Stimulated activated CD4-positive, alpha-beta T cell treated with anti-CD3 and anti-CD28 coated beads, TNF-alpha, amount 100 ng/mL, for 4 hours (primary cell): ENCODE data around the gene ACACB.

Experiments
- DNase-seq, 3 experiments: peaks; one replicate each; pipeline ENCODE4 v3.0.0-alpha.2; 2020; ENCODE audit warnings: low read depth in 3 of 3

Gene ACACB

DNA sequence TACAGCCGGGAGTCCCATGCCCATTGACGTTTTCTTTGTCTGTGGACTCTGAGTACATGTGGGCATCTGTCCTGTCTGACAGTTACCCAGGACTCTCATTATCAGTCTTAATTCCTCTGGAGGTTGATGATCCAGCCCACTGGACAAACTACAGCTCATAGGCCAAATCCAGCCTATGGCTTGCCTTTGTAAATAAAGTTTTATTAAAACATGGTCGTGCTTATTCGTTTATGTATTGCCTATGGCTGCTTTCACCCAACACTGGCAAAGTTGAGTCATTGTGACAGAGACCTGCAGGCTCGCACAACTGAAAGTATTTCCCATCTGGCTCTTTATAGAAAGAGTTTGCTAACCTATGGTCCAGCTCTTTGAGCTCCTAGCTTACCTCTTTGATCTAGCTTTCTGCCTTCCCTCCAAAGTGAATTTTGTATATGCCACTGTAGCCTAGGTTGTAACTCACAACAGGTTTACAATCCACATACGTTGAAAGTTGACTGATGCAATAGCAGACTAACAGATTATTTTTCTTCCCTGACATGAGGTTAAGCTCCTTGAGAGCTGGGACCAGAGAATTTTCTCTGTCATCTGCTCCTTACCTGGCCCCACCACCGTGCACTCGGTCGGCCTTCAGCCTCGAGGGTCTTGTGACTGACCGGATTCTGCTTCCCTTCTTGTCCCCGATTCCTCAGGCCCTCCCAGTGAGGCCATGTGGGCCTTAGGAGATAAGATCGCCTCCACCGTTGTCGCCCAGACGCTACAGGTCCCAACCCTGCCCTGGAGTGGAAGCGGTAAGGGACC is 57.3 kb downstream of the ACACB start:
- DNase-seq: no peak

DNA sequence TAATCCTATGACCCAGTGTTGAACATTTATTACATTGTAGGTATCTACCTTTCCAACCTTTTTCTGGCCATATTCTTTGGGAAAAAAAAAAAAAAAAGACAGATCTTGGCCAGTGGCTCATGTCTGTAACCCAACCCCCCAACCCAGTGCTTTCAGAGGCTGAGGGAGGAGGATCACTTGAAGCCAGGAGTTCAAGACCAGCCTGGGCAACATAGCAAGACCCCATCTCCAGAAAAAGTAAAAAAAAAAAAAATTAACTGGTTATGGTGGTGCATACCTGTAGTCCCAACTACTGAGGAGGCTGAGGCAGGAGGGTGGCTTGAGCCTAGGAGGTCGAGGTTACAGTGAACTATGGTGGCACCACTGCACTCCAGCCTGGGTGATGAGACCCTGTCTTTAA is 58.1 kb downstream of the ACACB start:
- no peak for DNase-seq

DNA sequence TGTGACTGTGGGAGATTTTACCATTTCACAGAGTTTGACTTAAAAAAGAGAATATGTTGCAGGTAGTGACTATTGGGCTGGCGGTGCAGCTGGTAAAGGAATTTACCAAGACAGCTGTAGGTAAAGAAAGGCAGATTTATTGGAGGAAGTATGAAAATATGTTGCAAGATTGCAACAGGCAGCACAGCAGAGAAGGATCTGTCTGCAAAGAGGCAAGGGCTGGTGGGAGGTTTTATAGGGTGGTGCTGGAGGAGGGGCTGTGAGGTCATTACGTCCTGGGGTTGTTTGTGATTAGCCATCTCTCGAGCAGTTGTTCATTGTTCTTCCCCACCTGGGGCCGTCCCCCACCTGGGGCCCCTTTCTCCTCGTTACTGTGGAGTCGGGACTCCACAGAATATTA is 62.1 kb downstream of the ACACB start:
- no peak for DNase-seq

DNA sequence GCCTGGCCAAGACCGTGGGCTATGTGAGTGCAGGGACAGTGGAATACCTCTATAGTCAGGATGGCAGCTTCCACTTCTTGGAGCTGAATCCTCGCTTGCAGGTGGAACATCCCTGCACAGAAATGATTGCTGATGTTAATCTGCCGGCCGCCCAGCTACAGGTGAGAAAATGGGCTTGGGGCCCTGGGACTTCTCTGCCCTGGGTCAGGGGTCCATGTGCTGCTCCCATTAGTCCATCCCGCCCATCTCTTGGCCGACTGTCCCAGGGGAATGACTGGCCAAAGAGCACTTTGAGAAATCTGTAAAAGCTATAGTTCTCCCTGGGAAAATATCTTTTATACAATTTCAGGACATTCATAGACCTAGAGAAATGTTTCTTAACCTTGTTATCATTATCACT is 63.5 kb downstream of the ACACB start:
- DNase-seq: no peak

DNA sequence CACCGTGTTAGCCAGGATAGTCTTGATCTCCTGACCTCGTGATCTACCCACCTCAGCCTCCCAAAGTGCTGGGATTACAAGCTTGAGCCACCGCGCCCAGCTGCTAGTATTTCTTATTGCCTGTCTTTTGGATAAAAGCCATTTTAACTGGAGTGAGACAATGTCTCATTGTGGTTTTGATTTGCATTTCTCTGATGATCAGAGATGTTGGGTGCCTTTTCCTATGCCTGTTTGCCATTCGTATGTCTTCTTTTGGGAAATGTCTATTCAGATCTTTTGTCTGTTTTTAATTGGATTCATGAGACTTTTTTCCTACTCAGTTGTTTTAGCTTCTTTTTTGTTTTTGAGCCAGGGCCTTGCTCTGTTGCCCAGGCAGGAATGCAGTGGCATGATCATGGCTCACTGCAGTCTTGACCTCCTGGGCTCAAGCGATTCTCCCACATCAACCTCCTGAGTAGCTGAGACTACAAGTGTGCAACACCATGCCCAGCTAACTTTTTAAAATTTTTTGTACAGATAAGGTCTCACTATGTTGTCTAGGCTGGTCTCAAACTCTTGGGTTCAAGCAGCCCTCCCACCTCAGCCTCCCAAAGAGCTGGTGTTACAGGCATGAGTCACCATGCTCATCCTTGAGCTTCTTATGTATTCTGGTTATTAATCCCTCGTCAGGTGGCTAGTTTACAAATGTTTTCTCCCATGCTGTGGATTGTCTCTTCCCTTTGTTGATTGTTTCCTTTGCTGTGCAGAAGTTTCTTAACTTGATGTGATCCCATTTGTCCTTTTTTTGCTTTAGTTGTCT is 65.9 kb downstream of the ACACB start:
- DNase-seq: no peak

DNA sequence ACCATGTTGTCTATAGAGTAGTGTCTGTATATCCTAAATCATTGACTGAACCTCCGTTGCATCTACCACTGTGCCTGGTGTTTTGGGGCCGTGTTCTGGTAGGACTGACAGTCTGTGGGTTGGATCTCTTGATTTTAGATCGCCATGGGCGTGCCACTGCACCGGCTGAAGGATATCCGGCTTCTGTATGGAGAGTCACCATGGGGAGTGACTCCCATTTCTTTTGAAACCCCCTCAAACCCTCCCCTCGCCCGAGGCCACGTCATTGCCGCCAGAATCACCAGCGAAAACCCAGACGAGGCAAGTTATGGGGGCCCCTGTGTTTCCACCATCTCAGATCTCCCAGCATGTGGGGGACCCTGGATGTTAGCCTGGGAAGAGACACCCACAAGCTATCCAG is 69.1 kb downstream of the ACACB start:
- no peak for DNase-seq

DNA sequence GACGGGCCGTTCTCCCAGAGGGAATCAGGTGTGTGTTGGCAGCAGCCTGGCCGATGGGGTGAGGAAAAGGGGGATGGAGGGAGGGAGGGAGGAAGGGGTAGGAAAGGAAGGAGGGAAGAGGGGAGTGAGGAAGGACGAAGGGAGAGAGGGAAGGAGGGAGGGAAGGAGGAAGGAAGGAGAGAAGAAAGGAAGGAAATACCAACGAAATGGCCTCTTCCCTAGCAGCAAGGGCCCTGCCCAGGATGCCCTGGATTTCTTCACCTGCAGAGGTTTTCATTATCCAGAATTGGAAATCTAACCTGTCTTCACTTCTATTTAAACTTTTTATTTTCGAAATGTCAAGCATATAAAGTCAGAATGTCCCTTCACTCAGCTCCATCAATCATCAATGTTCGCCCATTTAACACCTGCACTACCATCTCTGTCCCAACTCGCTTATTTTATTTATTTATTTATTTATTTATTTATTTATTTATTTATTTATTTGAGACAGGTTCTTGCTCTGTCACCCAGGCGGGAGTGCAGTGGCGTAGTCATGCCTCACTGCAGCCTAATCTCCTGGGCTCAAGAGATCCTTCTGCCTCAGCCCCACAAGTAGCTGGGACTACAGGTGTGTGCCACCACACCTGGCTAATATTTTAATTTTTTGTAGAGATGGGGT is 70.7 kb downstream of the ACACB start:
- no peak for DNase-seq

DNA sequence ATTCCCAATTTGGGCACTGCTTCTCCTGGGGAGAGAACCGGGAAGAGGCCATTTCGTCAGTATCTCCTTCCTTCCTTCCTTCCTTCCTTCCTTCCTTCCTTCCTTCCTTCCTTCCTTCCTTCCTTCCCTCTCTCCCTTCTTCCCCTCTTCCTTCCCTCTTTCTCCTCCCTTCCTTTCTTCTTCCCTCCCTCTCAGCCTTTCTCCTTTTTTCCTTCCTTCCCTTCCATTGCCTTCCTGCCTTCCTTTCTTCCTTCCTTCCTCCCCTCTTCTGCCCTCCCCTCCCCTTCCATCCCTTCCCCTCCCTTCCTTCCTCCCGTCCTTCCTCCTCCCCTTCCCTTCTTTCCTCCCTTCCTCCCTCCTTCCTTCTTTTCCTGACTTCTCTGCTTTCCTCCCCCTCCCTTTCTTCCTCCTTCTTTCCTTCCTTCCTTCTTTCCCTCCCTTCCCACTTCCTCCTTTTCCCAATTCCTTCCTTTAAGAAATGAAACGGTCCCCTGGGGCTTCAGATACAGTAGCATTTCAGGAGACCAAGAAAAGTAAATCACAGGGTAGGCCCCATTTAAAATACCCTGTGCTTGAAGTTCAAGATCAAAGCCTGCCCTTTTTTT is 71.8 kb downstream of the ACACB start:
- no peak for DNase-seq

DNA sequence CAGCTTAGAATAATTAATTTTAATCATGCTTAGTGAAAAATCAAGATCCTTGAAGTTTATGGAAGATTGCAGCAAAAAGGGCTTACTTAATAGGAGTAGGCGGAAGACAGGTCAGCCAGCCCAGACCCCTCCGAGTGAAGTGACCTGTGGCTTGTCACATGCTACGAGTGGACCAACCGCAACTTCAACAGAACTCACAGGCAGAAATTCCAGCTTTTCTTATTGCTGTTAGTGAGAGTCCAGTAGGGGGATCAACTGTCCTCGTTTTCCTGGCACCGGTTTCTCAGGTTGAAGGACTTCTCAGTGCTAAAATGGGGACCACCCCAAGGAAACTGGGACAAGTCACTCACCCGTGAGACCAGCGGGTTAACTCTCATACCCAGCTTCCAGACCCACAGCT is 72.9 kb downstream of the ACACB start:
- no peak for DNase-seq

DNA sequence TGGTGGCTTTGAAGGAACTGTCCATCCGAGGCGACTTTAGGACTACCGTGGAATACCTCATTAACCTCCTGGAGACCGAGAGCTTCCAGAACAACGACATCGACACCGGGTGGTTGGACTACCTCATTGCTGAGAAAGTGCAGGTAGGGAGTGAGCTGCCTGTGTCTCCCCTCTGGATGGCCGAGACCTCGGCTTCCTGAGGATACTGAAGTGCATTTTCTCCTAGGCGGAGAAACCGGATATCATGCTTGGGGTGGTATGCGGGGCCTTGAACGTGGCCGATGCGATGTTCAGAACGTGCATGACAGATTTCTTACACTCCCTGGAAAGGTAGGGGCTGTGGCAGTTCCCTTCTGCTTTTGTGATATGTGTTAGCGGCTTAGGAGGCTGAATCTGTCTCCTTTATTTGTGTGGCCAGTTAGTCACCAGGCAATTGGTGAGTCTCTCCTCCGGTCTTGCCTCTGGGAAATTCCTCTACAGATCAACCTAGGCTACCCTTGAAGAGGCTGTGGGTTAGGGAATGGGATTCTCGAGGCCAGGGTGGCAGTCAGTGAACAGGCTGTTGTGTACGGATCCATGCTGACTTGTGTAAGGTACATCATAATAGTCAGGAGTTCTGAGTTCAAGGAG is 75.3 kb downstream of the ACACB start:
- DNase-seq: no peak

DNA sequence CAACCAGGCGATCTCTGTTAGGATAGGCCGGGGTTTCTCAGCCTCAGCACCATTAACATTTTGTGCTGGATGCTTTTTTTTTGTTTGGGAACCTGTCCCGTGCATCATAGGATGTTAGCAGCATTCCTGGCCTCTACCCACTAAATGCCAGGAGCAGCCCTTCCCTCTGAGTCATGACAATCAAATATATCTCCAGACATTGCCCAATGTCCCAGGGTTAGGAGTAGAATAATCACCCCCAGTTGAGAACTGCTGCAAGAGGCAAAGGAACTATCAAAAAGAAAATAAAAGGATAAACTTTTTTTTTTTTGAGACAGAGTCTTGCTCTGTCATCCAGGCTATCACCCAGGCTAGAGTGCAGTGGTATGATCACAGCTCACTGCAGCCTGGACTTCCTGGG is 76.0 kb downstream of the ACACB start:
- no peak for DNase-seq

DNA sequence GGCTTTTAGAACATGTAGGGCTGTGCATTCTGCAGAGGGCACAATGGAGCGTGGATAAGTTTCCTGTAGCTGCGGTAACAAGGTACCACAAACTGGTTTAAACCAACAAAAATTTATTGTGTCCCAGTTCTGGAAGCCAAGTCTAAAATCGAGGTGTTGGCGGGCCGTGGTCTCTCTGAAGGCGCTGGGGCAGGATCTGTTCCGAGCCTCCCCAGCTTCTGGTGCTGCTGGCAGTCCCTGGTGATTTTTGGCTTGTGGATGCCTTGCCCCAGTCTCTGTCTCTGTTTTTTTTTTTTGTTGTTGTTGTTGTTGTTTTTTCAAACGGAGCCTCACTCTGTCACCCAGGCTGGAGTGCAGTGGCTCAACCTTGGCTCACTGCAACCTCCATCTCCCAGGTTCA is 77.5 kb downstream of the ACACB start:
- DNase-seq: no peak

DNA sequence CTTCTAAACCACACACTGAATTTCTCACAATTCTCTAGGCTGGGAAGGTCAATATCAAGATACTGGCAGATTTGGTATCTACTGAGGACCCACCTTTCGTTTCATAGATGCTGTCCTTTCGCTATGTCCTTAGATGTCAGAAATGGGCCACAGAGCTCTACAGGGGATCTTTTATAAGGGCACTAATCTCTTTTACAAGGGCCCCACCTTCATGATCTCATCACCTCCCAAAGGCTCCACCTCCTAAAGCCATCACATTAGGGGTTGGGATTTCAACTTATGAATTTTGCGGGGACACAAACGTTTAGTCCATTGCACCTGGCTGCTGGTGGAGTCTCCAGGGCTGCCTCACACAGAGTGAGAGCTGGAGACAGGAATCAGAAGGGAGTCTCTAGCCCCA is 79.9 kb downstream of the ACACB start:
- no peak for DNase-seq

DNA sequence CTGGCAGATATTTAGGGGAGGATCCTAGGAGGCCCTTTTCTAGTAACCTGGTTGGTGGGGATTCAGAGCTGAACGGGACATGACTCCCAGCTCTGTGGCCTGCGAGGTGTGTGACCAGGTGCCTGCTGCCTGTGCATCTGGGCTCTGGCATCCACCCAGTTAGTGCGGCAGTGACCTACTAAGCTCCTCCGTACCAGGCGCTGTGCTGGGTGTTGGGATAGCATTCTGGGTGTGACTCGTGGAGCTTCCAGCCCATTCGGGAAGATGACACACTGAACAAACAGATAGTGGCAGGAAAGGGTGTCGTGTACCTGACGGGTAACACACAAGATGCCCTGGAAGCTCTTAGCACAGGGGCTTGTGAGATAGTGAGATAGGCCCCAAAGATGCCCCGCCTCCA is 80.9 kb downstream of the ACACB start:
- DNase-seq: no peak

DNA sequence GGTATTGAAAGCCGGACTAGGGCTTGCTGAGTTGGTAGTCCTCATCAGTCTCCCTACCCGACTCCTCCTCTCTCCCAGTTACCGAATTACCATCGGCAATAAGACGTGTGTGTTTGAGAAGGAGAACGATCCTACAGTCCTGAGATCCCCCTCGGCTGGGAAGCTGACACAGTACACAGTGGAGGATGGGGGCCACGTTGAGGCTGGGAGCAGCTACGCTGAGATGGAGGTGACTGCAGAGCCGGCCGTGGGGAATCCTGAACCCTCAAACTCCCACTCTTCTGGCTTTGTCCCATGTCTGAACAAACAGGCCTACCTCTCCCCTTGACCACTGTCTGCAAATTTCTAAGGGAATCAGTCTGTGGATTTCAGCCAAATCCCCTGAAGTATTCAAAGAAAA is 82.9 kb downstream of the ACACB start:
- DNase-seq: no peak

DNA sequence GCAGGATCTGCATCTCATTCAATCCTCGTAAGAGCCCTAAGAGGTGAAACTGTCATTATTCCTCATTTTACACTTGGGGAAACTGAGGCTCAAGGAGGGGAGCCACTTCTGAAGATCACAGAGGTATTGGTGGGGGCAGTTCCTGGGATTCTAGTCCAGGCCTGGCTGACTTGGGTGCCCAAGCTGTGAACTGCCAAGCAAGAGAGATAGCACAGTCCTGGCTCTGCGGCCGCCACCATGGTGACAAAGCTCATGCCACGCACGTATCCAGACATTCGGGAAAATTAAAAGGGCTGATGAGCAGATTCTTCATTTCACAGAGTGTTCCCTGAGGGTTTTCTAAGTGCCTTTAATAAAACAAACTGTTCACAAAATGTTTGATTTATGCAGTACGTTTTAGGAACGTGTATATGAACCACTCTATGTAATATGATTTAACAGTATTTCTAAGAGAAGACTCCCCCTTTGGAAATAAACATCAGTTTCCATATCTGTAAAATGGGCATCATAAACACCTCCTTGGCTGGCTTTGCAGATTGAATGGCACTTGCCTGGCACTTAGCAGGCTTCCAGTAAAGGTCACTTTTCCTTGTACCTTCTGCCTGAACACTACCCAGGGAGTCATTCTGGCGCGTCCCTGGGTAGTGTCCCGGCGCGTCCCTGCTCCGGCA is 84.6 kb downstream of the ACACB start:
- no peak for DNase-seq

DNA sequence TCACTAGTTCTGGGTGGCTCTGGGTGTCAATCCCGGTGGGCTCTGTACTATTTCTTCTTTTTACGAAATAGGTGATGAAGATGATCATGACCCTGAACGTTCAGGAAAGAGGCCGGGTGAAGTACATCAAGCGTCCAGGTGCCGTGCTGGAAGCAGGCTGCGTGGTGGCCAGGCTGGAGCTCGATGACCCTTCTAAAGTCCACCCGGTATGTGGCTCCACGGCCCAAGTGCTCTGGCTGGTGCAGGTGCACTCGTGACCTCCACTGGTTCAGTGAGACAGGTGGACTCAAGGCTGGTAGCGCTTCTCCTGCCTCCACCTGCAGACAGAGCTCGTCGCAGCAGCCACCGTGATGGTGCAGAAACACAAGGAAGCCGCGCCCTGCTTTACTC is 85.1 kb downstream of the ACACB start:
- DNase-seq: no peak

DNA sequence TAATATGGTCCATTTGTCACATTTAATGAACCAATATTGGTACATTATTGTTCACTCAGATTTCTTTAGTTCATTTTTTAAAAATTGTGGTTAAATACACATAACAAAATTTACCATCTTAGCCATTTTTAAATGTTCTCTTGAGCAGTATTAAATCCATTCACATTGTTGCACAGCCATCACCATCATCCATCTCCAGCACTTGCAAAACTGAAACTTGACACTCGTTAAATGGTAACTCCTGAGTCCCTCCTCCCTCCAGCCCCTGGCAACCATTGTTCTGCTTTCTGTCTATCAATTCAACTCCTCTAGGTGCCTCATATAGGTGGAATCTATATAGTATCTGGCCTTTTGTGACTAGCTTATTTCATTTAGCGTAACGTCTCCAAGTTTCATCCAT is 86.4 kb downstream of the ACACB start:
- DNase-seq: no peak

DNA sequence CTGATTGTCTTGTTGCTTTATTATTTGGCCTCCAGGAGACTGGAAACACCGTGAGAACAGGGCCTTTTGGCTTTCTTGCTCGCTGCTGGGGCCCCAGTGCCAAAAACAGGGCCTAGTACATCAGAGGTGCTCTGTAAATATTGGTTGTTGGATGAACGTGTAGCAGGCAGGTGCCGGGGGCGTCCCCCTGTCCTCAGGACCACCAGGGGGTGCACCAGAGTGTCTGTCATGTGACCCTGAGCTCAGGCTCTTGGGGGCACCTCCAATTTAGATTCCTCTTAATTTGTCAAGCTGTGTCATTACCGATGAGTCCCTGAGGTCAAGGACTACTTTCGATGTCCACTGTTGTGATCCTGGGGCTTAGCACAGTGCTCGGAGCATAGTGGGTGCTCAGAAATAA is 87.1 kb downstream of the ACACB start:
- no peak for DNase-seq

DNA sequence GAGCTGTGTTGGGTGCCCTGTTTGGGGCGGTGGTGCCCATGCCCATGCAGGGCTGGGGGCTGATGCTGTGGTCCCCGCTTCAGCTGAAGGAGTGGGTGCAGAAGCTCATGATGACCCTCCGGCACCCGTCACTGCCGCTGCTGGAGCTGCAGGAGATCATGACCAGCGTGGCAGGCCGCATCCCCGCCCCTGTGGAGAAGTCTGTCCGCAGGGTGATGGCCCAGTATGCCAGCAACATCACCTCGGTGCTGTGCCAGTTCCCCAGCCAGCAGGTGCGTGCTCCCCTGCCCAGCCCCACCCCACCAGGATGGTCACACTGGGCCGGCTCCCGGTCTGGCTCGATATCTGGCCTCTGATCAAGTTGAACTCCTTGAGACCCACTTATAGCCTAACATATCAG is 92.7 kb downstream of the ACACB start:
- DNase-seq: no peak

DNA sequence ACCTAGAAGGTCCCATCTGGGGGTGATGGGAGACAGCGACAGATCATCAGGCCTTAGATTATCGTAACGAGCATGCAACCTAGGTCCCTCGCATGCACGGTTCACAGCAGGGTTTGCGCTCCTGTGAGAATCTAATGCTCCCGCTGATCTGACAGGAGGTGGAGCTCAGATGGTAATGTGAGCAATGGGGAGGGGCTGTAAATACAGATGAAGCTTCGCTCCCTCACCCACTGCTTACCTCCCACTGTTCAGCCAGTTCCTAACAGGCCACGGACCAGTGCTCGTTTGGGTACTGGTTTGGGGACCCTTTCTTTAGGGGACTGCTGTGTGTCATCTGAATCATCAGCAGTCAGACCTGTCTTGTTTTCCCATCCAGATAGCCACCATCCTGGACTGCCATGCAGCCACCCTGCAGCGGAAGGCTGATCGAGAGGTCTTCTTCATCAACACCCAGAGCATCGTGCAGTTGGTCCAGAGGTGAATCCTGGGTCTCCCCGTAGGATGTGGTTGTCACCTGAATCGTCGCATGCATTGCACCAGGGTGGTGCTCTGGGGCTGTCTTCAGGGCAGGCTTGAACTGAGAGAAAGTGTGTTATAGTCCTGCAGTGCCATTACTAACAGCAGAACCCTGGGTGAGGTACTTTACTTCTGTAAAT is 96.2 kb downstream of the ACACB start:
- no peak for DNase-seq
